ENCODE results near the gene FOXL1. TPM values are rescaled to one million over a fixed set of nuclear protein-coding genes. Genes with fewer than 3 reads are reported as not detected.

Gene FOXL1
- polyA plus RNA-seq, 1 experiment: 41.1 TPM

GRCh38 chr16:86534779-86535615 is 43.4 kb upstream of the FOXL1 start:
- ChIA-PET POLR2A (no interaction called here), CTCF (interaction anchor here (0.8 to 0.9 kb wide), 2 partner anchors 15 to 713 kb away, joined by 3 to 4 read pairs; no protein-coding TSS in a partner anchor)
- H3K9me3 ChIP-seq (ENCODE audit: control insufficient read depth, insufficient read depth, low read length): no peaks in the 10 kb centered on the region
- no peak for TF ChIP-seq CTCF (IDR thresholded peaks at IDR 0.05; ENCODE audit: low read depth, low read length)
- H3K27ac ChIP-seq (ENCODE audit: low read depth, low read length): no peak overlapping the region
- no peaks in the 10 kb centered on the region for H3K27me3 ChIP-seq (ENCODE audit: control insufficient read depth, insufficient read depth, low read length)
- no peak for DNase-seq (ENCODE audit: low read depth, low spot score)
- H3K4me3 ChIP-seq (ENCODE audit: low read depth, low read length): no peak overlapping the region

DNA sequence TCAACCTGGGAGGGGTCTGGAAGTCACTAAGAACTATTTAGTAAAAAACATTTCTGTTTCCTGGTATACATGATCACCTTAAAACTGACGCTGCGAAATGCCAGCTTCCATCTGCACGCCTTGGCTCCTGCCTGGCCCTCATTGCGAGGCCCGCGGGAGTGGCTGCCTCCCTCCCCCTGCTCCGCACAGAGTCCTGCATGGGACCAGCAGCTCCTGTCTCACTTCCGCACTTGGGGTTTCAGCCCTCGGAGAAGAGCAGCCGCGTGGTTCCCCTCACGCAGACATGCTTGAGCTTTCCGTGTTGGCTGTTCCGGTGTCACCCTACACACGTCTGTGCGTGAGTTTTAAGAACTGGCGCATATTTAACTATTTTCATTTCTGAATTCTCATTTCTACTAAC is 41.7 kb upstream of the FOXL1 start:
- no peak overlapping the region for H3K27ac ChIP-seq (ENCODE audit: low read depth, low read length)
- no peak overlapping the region for H3K4me3 ChIP-seq (ENCODE audit: low read depth, low read length)
- ChIA-PET POLR2A (no interaction called here), CTCF (no interaction called here)
- TF ChIP-seq CTCF (IDR thresholded peaks at IDR 0.05; ENCODE audit: low read depth, low read length): no peak
- no peak for DNase-seq (ENCODE audit: low read depth, low spot score)
- no peaks in the 10 kb centered on the region for H3K27me3 ChIP-seq (ENCODE audit: control insufficient read depth, insufficient read depth, low read length)
- no peaks in the 10 kb centered on the region for H3K9me3 ChIP-seq (ENCODE audit: control insufficient read depth, insufficient read depth, low read length)

DNA sequence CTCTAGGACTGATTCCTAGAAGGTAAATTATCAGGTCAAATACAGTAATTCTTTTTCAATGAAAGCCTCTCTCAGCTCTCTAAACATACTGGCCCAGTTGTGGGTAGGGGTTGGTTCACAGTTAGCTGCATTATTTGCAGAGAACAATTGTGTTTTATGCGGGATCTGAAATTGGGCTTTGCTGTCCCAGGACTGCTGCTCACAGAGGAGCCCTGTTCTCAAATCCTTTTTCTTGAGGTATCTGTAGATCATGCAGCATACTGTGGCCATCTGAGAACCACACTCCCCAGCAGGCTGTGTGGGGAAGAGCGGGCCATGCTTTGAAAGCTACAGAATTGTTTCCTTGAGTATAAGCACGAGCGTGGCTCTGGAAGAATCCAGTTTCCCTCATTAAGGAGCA is 40.9 kb upstream of the FOXL1 start:
- ChIA-PET POLR2A (no interaction called here), CTCF (no interaction called here)
- no peak for DNase-seq (ENCODE audit: low read depth, low spot score)
- H3K4me3 ChIP-seq (ENCODE audit: low read depth, low read length): no peak overlapping the region
- no peaks in the 10 kb centered on the region for H3K9me3 ChIP-seq (ENCODE audit: control insufficient read depth, insufficient read depth, low read length)
- no peaks in the 10 kb centered on the region for H3K27me3 ChIP-seq (ENCODE audit: control insufficient read depth, insufficient read depth, low read length)
- H3K27ac ChIP-seq (ENCODE audit: low read depth, low read length): no peak overlapping the region
- TF ChIP-seq CTCF (IDR thresholded peaks at IDR 0.05; ENCODE audit: low read depth, low read length): no peak

DNA sequence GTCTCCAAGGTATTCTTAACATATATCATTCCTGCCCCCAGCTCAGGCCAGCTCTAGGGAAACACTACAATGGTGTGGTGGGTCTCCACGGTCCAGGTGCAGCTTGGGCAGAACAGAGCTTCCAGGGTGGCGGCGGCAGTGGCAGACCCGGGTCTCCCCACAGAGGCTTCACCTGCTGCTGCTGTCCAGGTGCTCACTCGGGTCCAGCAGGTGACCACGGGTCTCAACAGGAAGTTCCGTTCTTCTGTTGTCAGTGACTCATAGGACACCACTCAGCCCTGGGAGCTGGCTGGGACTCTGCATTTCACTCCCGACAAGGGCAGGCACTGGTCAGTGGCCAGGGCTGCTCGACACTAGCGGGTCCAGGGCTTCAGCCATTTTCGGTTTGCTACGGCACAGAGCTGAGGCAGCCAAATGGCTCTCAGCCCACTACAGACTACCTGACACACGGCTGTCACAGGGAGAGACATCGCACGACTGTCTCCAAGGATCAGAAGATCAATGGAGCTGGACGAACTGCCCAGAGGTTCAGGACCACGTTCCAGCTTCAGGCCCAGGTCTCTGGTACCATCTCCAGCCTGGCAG is 40.1 kb upstream of the FOXL1 start:
- POLR2A ChIA-PET: no interaction called here

More for the DNA sequence above, 40.1 kb upstream of the FOXL1 start:
- no peak for DNase-seq (ENCODE audit: low read depth, low spot score)
- Histone ChIP-seq H3K9me3 (ENCODE audit: control insufficient read depth, insufficient read depth, low read length) (no peaks in the 10 kb centered on the region), H3K4me3 (ENCODE audit: low read depth, low read length) (no peak overlapping the region), H3K27ac (ENCODE audit: low read depth, low read length) (no peak overlapping the region), H3K27me3 (ENCODE audit: control insufficient read depth, insufficient read depth, low read length) (no peaks in the 10 kb centered on the region)
- CTCF ChIA-PET: interaction anchor here (1.1 kb wide), 1 partner anchor 717 kb away, joined by 4 read pairs; no protein-coding TSS in a partner anchor
- TF ChIP-seq CTCF (IDR thresholded peaks at IDR 0.05; ENCODE audit: low read depth, low read length): no peak
